Pancreas (tissue), 10 donors: ENCODE measurements around the gene BRD9. TPM values are rescaled to one million over a fixed set of nuclear protein-coding genes. Genes with fewer than 3 reads are reported as not detected.

Experiments used
- ATAC-seq, 4 donors: fragments of 200-7000 bp; cut with Tn5 transposase; one replicate each; pipeline versions ENCODE4 v1.8.0 to v1.9.1; 2020; ENCODE audit warnings: mild to moderate bottlenecking in 4 of 4, moderate library complexity in 4 of 4
- DNase-seq, 6 donors: peaks; one replicate each; pipeline ENCODE4 v3.0.0-alpha.2; 2020
- FAIRE-seq: peaks from 2 replicates; lab custom pipeline; 2012; peaks lifted over from hg19 to GRCh38; lab: Jason Lieb, UNC
- H3K27ac ChIP-seq, 4 donors: fragments of 200-600 bp; sonication (generic); 1 replicate in 3 of 4; 2 replicates in 1 of 4; pipeline versions ENCODE4 v1.5.0 to v1.8.0; 2020
- H3K27me3 ChIP-seq, 4 donors: fragments of 200-600 bp; one replicate each; pipeline ENCODE4 v1.8.0; 2021
- H3K36me3 ChIP-seq, 3 donors: fragments of 200-600 bp; sonication (generic) in 1 of 3; one replicate each; pipeline versions ENCODE4 v1.5.0 to v1.8.0; 2020 to 2021
- H3K4me1 ChIP-seq, 3 donors: fragments of 200-600 bp; one replicate each; pipeline ENCODE4 v1.8.0; 2021
- H3K4me3 ChIP-seq, 4 donors: fragments of 200-600 bp; sonication (generic) in 2 of 4; one replicate each; pipeline versions ENCODE4 v1.5.0 to v1.8.0; 2020 to 2021
- H3K9me3 ChIP-seq, 4 donors: fragments of 200-600 bp; one replicate each; pipeline ENCODE4 v1.8.0; 2021
- CTCF ChIP-seq, 4 donors: fragments of 200-600 bp; sonication (generic) in 3 of 4; IDR thresholded peaks; one replicate each; pipeline versions ENCODE4 v1.5.0 to v1.8.0; 2021; ENCODE audit warnings: antibody characterized with exemption in 4 of 4
- WGBS, 2 donors: extraction: QIAGEN DNeasy Blood & Tissue Kit; methylation state at CpG; one replicate each; pipeline ENCODE4 v1.1.7; 2013; 5-methylcytosine and 5-hydroxymethylcytosine counted together
- intact Hi-C, 3 donors: fragments of 100-400 bp; cut with DNase I; formaldehyde crosslinking; loops; one replicate each; pipeline versions ENCODE4 v1.11.1 to v1.14.2; 2022
- polyA plus RNA-seq, 2 donors: library from polyadenylated mRNA; stranded (reverse); fragments of 200-250 nt; gene quantifications; one replicate each; pipeline ENCODE4 v1.2.3, GENCODE V29; 2013
- total RNA-seq, 6 donors: library from RNA; stranded (reverse); fragmentation: NEBNext Ultra II Directional in 4 of 6; extraction: Animal tissue kit (Norgen Biotek cat#: 25700) in 4 of 6; gene quantifications; one replicate each; pipeline versions ENCODE4 v1.2.1 to v1.2.4, GENCODE V29; 2021 to 2023
- donor health status: healthy with polysubstance abuse.
- donor health status: DM: no; HTN: no; CAD: no; lungs with moderate emphysema.
- donor health status: DM: no; HTN: no; CAD: no.
- donor health status: control.
- donor health status: control.
- donor health status: Bipolar disorder and iron deficiency.
- donor health status: DM: yes; HTN: yes; CAD: no.
- donor health status: DM: no; HTN: no; CAD: no.
- donor health status: DM: no; HTN: no; CAD: no.
- donor health status: DM: yes; HTN: yes; CAD: no.

BRD9 gene
- total and polyA plus RNA-seq, 8 donors: 11.3 to 38.5 (median 17.5) TPM

- no peak for TF ChIP-seq CTCF (IDR thresholded peaks at IDR 0.05)
- Histone ChIP-seq H3K4me3 (no peak overlapping the region), H3K27ac (no peak overlapping the region), H3K27me3 (no peaks in the 10 kb centered on the region), H3K4me1 (no peaks in the 10 kb centered on the region), H3K9me3 (no peaks in the 10 kb centered on the region), H3K36me3 (no peaks in the 10 kb centered on the region)
- ATAC-seq (no peak), FAIRE-seq (no peak), DNase-seq (no peak)
- intact Hi-C loops: no loop called here
- 92 to 94% methylated on average over 8 of the region's 8 CpGs for WGBS, 2 donors
Measured at GRCh38 chr5:909086-909485, 16.5 kb upstream of the BRD9 start.

- H3K36me3 ChIP-seq: no peaks in the 10 kb centered on the region
- TF ChIP-seq CTCF (IDR thresholded peaks at IDR 0.05): no peak
- no peaks in the 10 kb centered on the region for H3K4me1 ChIP-seq
- no peaks in the 10 kb centered on the region for H3K27me3 ChIP-seq
- ATAC-seq (no peak), FAIRE-seq (no peak), DNase-seq (peak in 1 of 6 donors; percentile 4)
- no peak overlapping the region for H3K4me3 ChIP-seq
- 96% methylated on average over 16 of the region's 16 CpGs for WGBS, 2 donors
- H3K9me3 ChIP-seq: no peaks in the 10 kb centered on the region
- intact Hi-C loops: no loop called here
- no peak overlapping the region for H3K27ac ChIP-seq
Measured at GRCh38 chr5:908172-908571, 15.6 kb upstream of the BRD9 start.

- intact Hi-C loops: no loop called here
- DNase-seq (peak in 1 of 6 donors; percentile 7), FAIRE-seq (no peak), ATAC-seq (no peak)
- Histone ChIP-seq H3K27me3 (no peaks in the 10 kb centered on the region), H3K9me3 (no peaks in the 10 kb centered on the region), H3K4me1 (no peaks in the 10 kb centered on the region), H3K36me3 (no peaks in the 10 kb centered on the region), H3K4me3 (no peak overlapping the region), H3K27ac (no peak overlapping the region)
- WGBS, 2 donors: 92 to 97% methylated on average over 7 of the region's 7 CpGs
- no peak for TF ChIP-seq CTCF (IDR thresholded peaks at IDR 0.05)
Measured at GRCh38 chr5:907366-907910, 14.8 kb upstream of the BRD9 start.

GRCh38 chr5:905139-905642, 12.6 kb upstream of the BRD9 start:
- TF ChIP-seq CTCF (IDR thresholded peaks at IDR 0.05): no peak
- DNase-seq: peak in 1 of 6 donors; percentile 2
- H3K27me3 ChIP-seq: no peaks in the 10 kb centered on the region
- no peak for FAIRE-seq
- intact Hi-C loops: no loop called here
- no peak overlapping the region for H3K4me3 ChIP-seq
- H3K9me3 ChIP-seq: no peaks in the 10 kb centered on the region
- H3K36me3 ChIP-seq: no peaks in the 10 kb centered on the region
- 89 to 94% methylated on average over 12 of the region's 12 CpGs for WGBS, 2 donors
- H3K27ac ChIP-seq: no peak overlapping the region
- no peaks in the 10 kb centered on the region for H3K4me1 ChIP-seq
- no peak for ATAC-seq

GRCh38 chr5:903756-904096, 11.1 kb upstream of the BRD9 start:
- intact Hi-C loops: loop anchor here in 2 of 3 donors (5.0 kb wide), 1 partner anchor 231 kb away; no protein-coding TSS in a partner anchor
- no peak for TF ChIP-seq CTCF (IDR thresholded peaks at IDR 0.05)
- no peak for FAIRE-seq
- no peaks in the 10 kb centered on the region for H3K4me1 ChIP-seq
- H3K9me3 ChIP-seq: no peaks in the 10 kb centered on the region
- no peak overlapping the region for H3K27ac ChIP-seq
- no peaks in the 10 kb centered on the region for H3K27me3 ChIP-seq
- H3K36me3 ChIP-seq: no peaks in the 10 kb centered on the region
- WGBS, 2 donors: 90 to 96% methylated on average over 6 of the region's 6 CpGs
- peak in 1 of 6 donors; percentile 2 for DNase-seq
- no peak for ATAC-seq
- no peak overlapping the region for H3K4me3 ChIP-seq
